HG02588 (cell line): ENCODE data around the gene NAPSA.
"Not testable (repeated sequence)": the region's sequence is repeated elsewhere in the genome, so short reads cannot be mapped to it uniquely, and the experiment has no call there.

ENCODE experiments used
- ATAC-seq: cut with Tn5 transposase; IDR thresholded peaks from one replicate; pipeline ENCODE4 v1.9.1; 2021; ENCODE audit warnings: mild to moderate bottlenecking, moderate library complexity; ENCODE audit not compliant: unreplicated experiment

The NAPSA gene

GRCh38 chr19:50365434-50366306, at the start of gene NAPSA:
Gene NAPSA (minus strand): TSS chr19:50365639. CDS start chr19:50365621, 18 bp downstream.
- ATAC-seq = no peak

- ATAC-seq = no peak
Measured at GRCh38 chr19:50413531-50413930, 48.1 kb upstream of the NAPSA start.

DNA sequence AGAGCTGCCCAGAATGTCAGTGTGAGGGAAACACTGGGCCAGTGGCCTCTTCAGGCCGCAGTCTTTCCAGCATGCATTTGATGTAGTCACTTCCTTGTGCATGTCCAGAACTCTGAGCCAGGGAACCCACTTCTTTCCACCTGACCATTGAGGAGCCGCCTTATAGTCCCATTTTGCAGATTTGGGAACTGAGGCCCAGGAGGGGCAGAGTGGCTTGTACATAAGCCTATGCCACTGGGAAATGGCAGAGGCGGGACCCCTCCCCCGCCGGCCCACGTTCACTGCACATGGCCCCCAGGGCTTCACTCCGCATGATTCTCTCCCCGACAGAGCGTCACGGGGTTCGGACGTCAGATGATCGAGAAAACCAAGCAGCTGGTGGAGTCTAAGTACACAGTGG, 47.7 kb upstream of the NAPSA start:
- ATAC-seq = no peak

DNA sequence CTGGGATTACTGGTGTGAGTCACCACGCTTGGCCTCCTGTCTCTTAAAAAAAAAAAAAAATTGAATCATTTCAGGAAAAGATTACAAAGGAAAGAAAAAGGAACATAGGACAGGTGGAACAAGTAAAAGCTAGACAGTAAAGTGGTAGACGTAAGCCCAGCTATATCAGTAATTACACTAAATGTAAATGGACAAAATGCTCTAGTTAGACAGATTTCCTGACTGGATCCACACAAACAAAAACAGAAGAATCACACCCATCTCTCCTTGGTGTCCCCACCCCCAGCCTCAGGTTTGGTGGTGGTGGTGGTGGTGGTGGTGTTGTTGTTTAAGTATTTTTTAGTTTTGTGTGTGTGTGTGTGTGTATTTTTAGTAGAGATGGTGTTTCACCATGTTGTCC, 47.0 kb upstream of the NAPSA start:
- no peak for ATAC-seq

- ATAC-seq = no peak
Measured at GRCh38 chr19:50410109-50410508, 44.7 kb upstream of the NAPSA start.

GRCh38 chr19:50409347-50409746, 43.9 kb upstream of the NAPSA start:
- no peak for ATAC-seq

DNA sequence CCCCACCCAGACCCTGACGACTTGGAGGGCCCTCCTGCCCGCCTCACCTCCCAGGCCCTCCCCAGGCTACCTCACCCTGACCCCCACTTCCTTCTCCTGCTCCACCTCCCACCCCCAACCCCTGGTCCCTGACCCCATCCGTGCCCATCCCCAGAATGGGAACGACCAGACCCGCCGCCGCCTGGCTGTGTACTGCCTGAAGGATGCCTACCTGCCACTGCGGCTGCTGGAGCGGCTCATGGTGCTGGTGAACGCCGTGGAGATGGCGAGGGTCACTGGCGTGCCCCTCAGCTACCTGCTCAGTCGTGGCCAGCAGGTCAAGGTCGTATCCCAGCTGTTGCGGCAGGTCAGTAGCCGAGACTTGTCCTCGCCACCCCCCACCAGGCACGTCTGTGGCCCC, 41.4 kb upstream of the NAPSA start:
- ATAC-seq = no peak

DNA sequence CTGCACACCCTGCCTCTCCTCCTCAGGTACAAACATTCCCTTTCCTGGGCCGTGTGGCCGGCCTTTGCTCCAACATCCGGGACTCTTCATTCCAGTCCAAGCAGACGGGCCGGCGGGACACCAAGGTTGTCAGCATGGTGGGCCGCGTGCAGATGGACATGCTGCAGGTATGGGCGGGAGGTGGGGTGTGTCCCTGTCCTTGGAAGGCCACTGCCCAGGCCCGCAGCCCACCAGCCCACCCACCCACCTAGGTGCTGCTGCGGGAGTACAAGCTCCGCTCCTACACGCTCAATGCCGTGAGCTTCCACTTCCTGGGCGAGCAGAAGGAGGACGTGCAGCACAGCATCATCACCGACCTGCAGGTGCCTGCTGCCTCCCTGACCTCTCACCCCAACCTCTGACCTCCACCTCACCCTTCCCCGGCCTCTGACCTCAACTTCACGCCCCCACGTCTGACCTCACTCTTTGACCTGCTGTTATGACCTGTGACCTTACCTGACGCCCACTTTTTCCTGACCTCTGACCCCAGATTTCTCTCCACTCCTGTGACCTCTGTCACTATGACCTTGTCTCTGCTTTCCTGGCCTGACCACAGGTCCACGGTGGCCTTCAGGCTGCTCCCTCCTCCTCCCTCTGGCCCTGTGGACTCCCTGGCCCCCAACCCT, 40.8 kb upstream of the NAPSA start:
- no peak for ATAC-seq

GRCh38 chr19:50402544-50403301, 37.3 kb upstream of the NAPSA start:
- ATAC-seq = no peak

DNA sequence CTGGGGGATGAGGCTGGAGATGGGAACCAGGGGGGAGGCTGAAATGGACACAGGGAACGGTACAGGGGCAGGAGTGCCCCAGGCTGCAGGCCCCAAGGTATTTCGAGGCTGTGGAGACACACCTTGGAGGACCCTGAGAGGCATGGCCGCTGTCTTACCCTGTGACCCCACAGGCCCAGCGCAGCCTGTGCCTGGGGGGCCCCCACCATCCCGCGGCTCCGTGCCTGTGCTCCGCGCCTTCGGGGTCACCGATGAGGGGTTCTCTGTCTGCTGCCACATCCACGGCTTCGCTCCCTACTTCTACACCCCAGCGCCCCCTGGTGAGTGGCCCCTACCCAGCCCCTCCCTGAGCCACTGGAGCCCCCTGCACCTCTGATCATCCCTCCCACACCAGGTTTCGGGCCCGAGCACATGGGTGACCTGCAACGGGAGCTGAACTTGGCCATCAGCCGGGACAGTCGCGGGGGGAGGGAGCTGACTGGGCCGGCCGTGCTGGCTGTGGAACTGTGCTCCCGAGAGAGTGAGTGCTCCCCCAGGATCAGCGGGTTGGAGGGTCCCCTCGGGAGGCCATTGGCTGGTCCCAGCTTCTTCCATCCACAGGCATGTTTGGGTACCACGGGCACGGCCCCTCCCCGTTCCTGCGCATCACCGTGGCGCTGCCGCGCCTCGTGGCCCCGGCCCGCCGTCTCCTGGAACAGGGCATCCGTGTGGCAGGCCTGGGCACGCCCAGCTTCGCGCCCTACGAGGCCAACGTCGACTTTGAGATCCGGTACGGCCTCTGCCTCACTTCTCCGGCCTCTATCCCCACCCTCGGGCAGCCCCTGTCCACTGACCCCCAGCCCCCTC, 36.4 kb upstream of the NAPSA start:
- ATAC-seq = no peak

GRCh38 chr19:50399368-50399745, 33.9 kb upstream of the NAPSA start:
- no peak for ATAC-seq

DNA sequence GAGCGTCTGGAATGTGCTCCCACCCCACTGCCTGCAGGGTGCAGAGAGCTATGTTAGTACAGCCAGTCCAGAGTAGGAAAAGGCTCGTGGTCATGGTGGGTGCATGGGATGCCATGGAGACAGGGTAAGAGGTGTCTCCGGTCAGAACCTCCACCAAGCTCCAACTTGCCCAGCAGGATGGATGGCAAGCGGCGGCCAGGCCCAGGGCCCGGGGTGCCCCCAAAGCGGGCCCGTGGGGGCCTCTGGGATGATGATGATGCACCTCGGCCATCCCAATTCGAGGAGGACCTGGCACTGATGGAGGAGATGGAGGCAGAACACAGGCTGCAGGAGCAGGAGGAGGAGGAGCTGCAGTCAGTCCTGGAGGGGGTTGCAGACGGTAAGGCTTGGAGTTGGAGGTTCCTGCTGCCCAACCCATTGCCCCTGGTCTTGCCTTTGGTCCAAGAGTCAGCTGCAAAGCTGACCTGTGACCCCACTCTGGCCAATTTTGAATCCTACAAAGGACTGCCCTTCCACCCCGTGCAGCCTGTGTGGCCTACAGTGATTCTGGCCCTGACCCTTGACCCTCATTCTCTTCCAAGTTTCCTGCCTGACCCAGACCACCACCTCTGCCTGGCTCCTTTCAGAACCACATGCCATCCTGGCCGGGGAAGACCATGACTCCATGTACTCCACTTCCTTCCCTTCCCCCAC, 33.4 kb upstream of the NAPSA start:
- no peak for ATAC-seq

DNA sequence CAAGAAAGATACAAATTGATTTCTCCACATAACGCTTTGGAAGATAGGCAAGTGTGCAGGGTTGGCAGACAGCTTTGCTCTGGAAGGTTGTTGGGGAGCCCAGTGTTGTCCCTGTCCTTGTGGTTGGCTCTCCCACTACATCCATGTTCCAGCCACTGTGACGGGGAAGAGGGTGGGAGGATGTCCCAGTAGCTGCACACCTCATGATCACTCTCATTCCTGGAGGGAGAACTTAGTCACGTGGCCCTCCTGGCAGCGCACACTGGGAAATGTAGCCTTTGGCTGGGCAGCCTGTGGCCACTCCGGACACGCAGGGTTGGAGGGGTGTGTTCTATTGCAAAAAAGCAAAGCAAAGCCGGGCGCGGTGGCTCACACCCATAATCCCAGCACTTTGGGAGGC, 28.6 kb upstream of the NAPSA start:
- ATAC-seq = no peak

GRCh38 chr19:50393589-50393988, 28.1 kb upstream of the NAPSA start:
- ATAC-seq = no peak

GRCh38 chr19:50392759-50393158, 27.3 kb upstream of the NAPSA start:
- no peak for ATAC-seq

DNA sequence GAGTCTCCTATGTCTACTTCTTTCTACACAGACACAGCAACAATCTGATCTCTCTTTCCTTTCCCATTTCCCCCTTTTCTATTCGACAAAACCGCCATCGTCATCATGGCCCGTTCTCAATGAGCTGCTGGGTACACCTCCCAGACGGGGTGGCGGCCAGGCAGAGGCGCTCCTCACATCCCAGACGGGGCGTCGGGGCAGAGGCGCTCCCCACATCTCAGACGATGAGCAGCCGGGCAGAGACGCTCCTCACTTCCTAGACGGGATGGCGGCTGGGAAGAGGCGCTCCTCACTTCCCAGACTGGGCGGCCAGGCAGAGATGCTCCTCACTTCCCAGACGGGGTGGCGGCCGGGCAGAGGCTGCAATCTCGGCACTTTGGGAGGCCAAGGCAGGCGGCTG, 25.5 kb upstream of the NAPSA start:
- not testable (repeated sequence) for ATAC-seq

GRCh38 chr19:50390295-50390694, 24.9 kb upstream of the NAPSA start:
- ATAC-seq = not testable (repeated sequence)

- ATAC-seq = no peak
Measured at GRCh38 chr19:50387868-50388245, 22.4 kb upstream of the NAPSA start.

- no peak for ATAC-seq
Measured at GRCh38 chr19:50387176-50387867, 21.9 kb upstream of the NAPSA start.
